K562 (cell line): ENCODE results near the gene PCDH9. TPM values are rescaled to one million over a fixed set of nuclear protein-coding genes. Genes with fewer than 3 reads are reported as not detected.

Experiments used
- ATAC-seq: fragments of 200-7000 bp; cut with Tn5 transposase; 3 replicates; pipeline ENCODE4 v1.9.1; 2020; ENCODE audit warnings: moderate library complexity
- BruUV-seq: library from RNA; stranded (reverse); fragments of 400-500 nt; replicated peaks from 2 replicates; lab custom pipeline; 2021; lab: Mats Ljungman, UMichigan
- CTCF ChIA-PET: fragments of 300-600 bp; formaldehyde crosslinking; extraction: SDS; loops from one replicate; lab custom pipeline; 2021; ENCODE audit warnings: low intra/inter-chr PET ratio; lab: Yijun Ruan, JAX
- POLR2A ChIA-PET: fragments of 300-600, 350-650 bp; sonication (Branson Sonifier 250); formaldehyde crosslinking; extraction: SDS; loops from one replicate; lab custom pipeline; 2021; ENCODE audit warnings: antibody characterized with exemption, inconsistent platforms; lab: Yijun Ruan, JAX
- DNase-seq, 4 experiments: peaks; one replicate each; pipeline versions ENCODE4 v3.0.0 to v3.0.0-alpha.2; 2011 to 2018; ENCODE audit warnings: low spot score in 3 of 4, mixed read lengths in 3 of 4; ENCODE audit errors: extremely low read depth in 1 of 4
- FAIRE-seq: peaks from 2 replicates; lab custom pipeline; 2011; peaks lifted over from hg19 to GRCh38; lab: Jason Lieb, UNC
- H2AFZ ChIP-seq: 2 replicates; pipeline ENCODE4 v1.6.0; 2011; ENCODE audit warnings: low read depth, low read length, control low read depth, inconsistent platforms
- H3K27ac ChIP-seq: fragments of 200-600 bp; 3 replicates; pipeline ENCODE4 v1.8.0; 2011; ENCODE audit warnings: low read depth, mild to moderate bottlenecking, control low read depth, inconsistent platforms, low read length, moderate library complexity, mixed read lengths; ENCODE audit errors: extremely low read depth
- H3K27me3 ChIP-seq, 2 experiments: fragments of 300-600 bp in 1 of 2; 2 replicates in 1 of 2; 3 replicates in 1 of 2; pipeline versions ENCODE4 v1.6.0 to v1.8.0; 2011; ENCODE audit warnings: inconsistent platforms in 2 of 2, low read length in 2 of 2, mild to moderate bottlenecking in 1 of 2, mixed read lengths in 1 of 2, moderate library complexity in 1 of 2; ENCODE audit not compliant: control insufficient read depth in 2 of 2, insufficient read depth in 2 of 2
- H3K36me3 ChIP-seq: fragments of 300-600 bp; 3 replicates; pipeline ENCODE4 v1.8.0; 2011; ENCODE audit warnings: mild to moderate bottlenecking, low read length, inconsistent platforms; ENCODE audit not compliant: control insufficient read depth, insufficient read depth
- H3K4me1 ChIP-seq, 2 experiments: fragments of 200-600 bp in 1 of 2; replicated peaks in 1 of 2; 2 replicates in 1 of 2; 3 replicates in 1 of 2; pipeline versions ENCODE4 v1.5.1 to v1.8.0; 2011; ENCODE audit warnings: inconsistent platforms in 2 of 2, low read length in 2 of 2, mild to moderate bottlenecking in 1 of 2, mixed read lengths in 1 of 2, moderate library complexity in 1 of 2; ENCODE audit not compliant: control insufficient read depth in 2 of 2, insufficient read depth in 2 of 2
- H3K4me2 ChIP-seq: 2 replicates; pipeline ENCODE4 v1.6.1; 2011; ENCODE audit warnings: low read length, control low read depth, inconsistent platforms, mixed read lengths; ENCODE audit not compliant: insufficient read depth
- H3K4me3 ChIP-seq: fragments of 200-600 bp; sonication (generic), shearing (Covaris generic); 2 replicates; pipeline ENCODE4 v1.5.1; 2016; ENCODE audit warnings: control low read depth, inconsistent platforms
- H3K79me2 ChIP-seq: fragments of 200-600 bp; 3 replicates; pipeline ENCODE4 v1.8.0; 2011; ENCODE audit warnings: low read length, inconsistent platforms; ENCODE audit not compliant: control insufficient read depth, insufficient read depth
- H3K9ac ChIP-seq, 2 experiments: 2 replicates each; pipeline versions ENCODE4 v1.6.0 to v1.6.1; 2011; ENCODE audit warnings: low read depth in 2 of 2, low read length in 2 of 2, control low read depth in 1 of 2, inconsistent platforms in 1 of 2, mild to moderate bottlenecking in 1 of 2, mixed read lengths in 1 of 2; ENCODE audit not compliant: insufficient read depth in 1 of 2
- H3K9me1 ChIP-seq: one replicate; pipeline ENCODE4 v1.6.0; 2011; ENCODE audit warnings: inconsistent platforms, mild to moderate bottlenecking, low read length, moderate library complexity; ENCODE audit not compliant: control insufficient read depth, insufficient read depth
- H3K9me3 ChIP-seq: replicated peaks from 2 replicates; pipeline ENCODE4 v1.5.1; 2011; ENCODE audit warnings: low read depth, low read length, inconsistent platforms; ENCODE audit not compliant: control insufficient read depth, insufficient read depth
- H4K20me1 ChIP-seq: replicated peaks from 2 replicates; pipeline ENCODE4 v1.6.1; 2011; ENCODE audit warnings: low read length, inconsistent platforms, mixed read lengths; ENCODE audit not compliant: control insufficient read depth, insufficient read depth
- ELK1 ChIP-seq: sonication (generic); formaldehyde crosslinking; IDR thresholded peaks from 2 replicates; pipeline ENCODE4 v1.8.1; 2022; ENCODE audit warnings: missing genetic modification reagents
- ID3 ChIP-seq, 2 experiments: fragments of 250-450 bp in 1 of 2; fragments of 450-650 bp in 1 of 2; sonication (Bioruptor Pico) in 1 of 2; IDR thresholded peaks; 2 replicates each; pipeline versions ENCODE4 v1.6.1 to v1.8.0; 2016 to 2021; ENCODE audit warnings: mild to moderate bottlenecking in 2 of 2, moderate library complexity in 2 of 2, missing compliant biosample characterization in 1 of 2, missing genetic modification characterization in 1 of 2
- ZHX1 ChIP-seq: fragments of 150-350 bp; conservative IDR thresholded peaks from 2 replicates; pipeline ENCODE4 v1.6.1; 2014; ENCODE audit warnings: low read length
- in situ Hi-C: fragments of 300-500 bp; cut with MboI; formaldehyde crosslinking; loops from 4 replicates; pipeline ENCODE4 v1.15.0; 2018; ENCODE audit warnings: inconsistent platforms, mixed read lengths
- intact Hi-C: fragments of 100-400 bp; cut with micrococcal nuclease; formaldehyde crosslinking; loops from 2 replicates; pipeline ENCODE4 v1.14.2; 2022
- polyA plus RNA-seq, 8 experiments: library from polyadenylated mRNA; depleted of rRNA in 4 of 8; stranded (reverse) in 5 of 8; unstranded in 3 of 8; fragments of >200 nt; fragmentation: Nextera tagmentation in 2 of 8; fragmentation: Illumina TruSeq in 1 of 8; extraction: Ambion mirVana in 2 of 8; extraction: Trizol in 1 of 8; gene quantifications; 2 replicates each; pipeline versions ENCODE4 v1.2.1 to v1.2.3, GENCODE V29; 2011 to 2014; ENCODE audit warnings: inconsistent platforms in 1 of 8, missing spikeins in 1 of 8
- total RNA-seq, 7 experiments: library from RNA; depleted of rRNA in 6 of 7; stranded (reverse); fragments of >200 nt in 6 of 7; fragmentation: Illumina TruSeq in 2 of 7; extraction: Trizol in 2 of 7; gene quantifications; 2 replicates each; pipeline versions ENCODE4 v1.2.1 to v1.2.3, GENCODE V29; 2011 to 2021; ENCODE audit warnings: low replicate concordance in 1 of 7

The PCDH9 gene
- total and polyA plus RNA-seq, 9 of the 15 experiments (the other 6 are each of a cell fraction or from before 2014, with no cell fraction given): 1.1 to 6.7 (median 4.9) TPM

GRCh38 chr13:66716538-66716937 is 513.6 kb downstream of the PCDH9 start:
- no peak overlapping the region for H3K4me3 ChIP-seq
- ChIA-PET CTCF (no interaction called here), POLR2A (interaction anchor here (0.6 kb wide), 1 partner anchor 12 kb away, joined by 3 read pairs; no protein-coding TSS in a partner anchor)
- H3K4me1 ChIP-seq: no peaks in the 10 kb centered on the region
- ATAC-seq (no peak), FAIRE-seq (no peak), DNase-seq (no peak)
- no peaks in the 10 kb centered on the region for H4K20me1 ChIP-seq
- H3K79me2 ChIP-seq: no peaks in the 10 kb centered on the region
- in situ Hi-C loops: no loop called here
- H3K9me1 ChIP-seq: no peaks in the 10 kb centered on the region
- H2AFZ ChIP-seq: no peak overlapping the region
- no peak overlapping the region for H3K9ac ChIP-seq
- BruUV-seq: no TSS peak
- no peak overlapping the region for H3K4me2 ChIP-seq
- intact Hi-C loops: no loop called here
- no peaks in the 10 kb centered on the region for H3K36me3 ChIP-seq
- no peaks in the 10 kb centered on the region for H3K27me3 ChIP-seq
- no peaks in the 10 kb centered on the region for H3K9me3 ChIP-seq
- no peak overlapping the region for H3K27ac ChIP-seq
- TF ChIP-seq ID3 (CRISPR knock-in tag; IDR thresholded peaks at IDR 0.05) (no peak), ID3 (tag; IDR thresholded peaks at IDR 0.05) (no peak), ELK1 (CRISPR knock-in tag) (no peak), ZHX1 (no peak)
